Activated CD8-positive, alpha-beta T cell treated with anti-CD3 and anti-CD28 coated beads for 36 hours (primary cell): ENCODE data around the gene RPS27. TPM values are rescaled to one million over a fixed set of nuclear protein-coding genes. Genes with fewer than 3 reads are reported as not detected.

Experiments used
- ATAC-seq: fragments of 200-7000 bp; cut with Tn5 transposase; one replicate; pipeline ENCODE4 v1.10.0; 2021; ENCODE audit warnings: mild to moderate bottlenecking, moderate library complexity
- CTCF ChIA-PET: fragments of 350-600 bp; sonication (Branson Sonifier 250); formaldehyde crosslinking; loops from one replicate; lab custom pipeline; 2021; ENCODE audit warnings: antibody characterized with exemption; lab: Charles Lee
- POLR2A ChIA-PET: fragments of 350-600 bp; sonication (Branson Sonifier 250); formaldehyde crosslinking; loops from one replicate; lab custom pipeline; 2021; ENCODE audit warnings: antibody characterized with exemption; lab: Charles Lee
- DNase-seq: peaks from one replicate; pipeline ENCODE4 v3.0.0-alpha.2; 2020
- H3K27ac Mint-ChIP-seq: one replicate; pipeline ENCODE4 v1.8.0; 2021; ENCODE audit warnings: mild to moderate bottlenecking, mixed read lengths
- H3K27me3 Mint-ChIP-seq: one replicate; pipeline ENCODE4 v1.8.0; 2021; ENCODE audit warnings: mixed read lengths
- H3K36me3 Mint-ChIP-seq: one replicate; pipeline ENCODE4 v1.8.0; 2021; ENCODE audit warnings: low read depth, mixed read lengths
- H3K4me1 Mint-ChIP-seq: one replicate; pipeline ENCODE4 v1.8.0; 2021; ENCODE audit warnings: low read depth, mixed read lengths
- H3K4me3 Mint-ChIP-seq: one replicate; pipeline ENCODE4 v1.8.0; 2021; ENCODE audit warnings: mild to moderate bottlenecking, moderate library complexity, mixed read lengths
- H3K9me3 Mint-ChIP-seq: one replicate; pipeline ENCODE4 v1.8.0; 2021; ENCODE audit warnings: mixed read lengths
- intact Hi-C: fragments of 100-400 bp; cut with micrococcal nuclease; formaldehyde crosslinking; loops from one replicate; pipeline ENCODE4 v1.10.0; 2022
- total RNA-seq, 2 experiments: library from RNA; stranded (reverse); gene quantifications; one replicate each; pipeline ENCODE4 v1.2.3, GENCODE V29; 2021
- TF ChIP-seq, protein P1 (sequence below): fragments of 200-600 bp; IDR thresholded peaks from one replicate; pipeline ENCODE4 v1.8.0; 2022; ENCODE audit warnings: antibody characterized with exemption, mild to moderate bottlenecking

Gene RPS27
- total RNA-seq, 2 experiments from 2014 or later: 1,638 to 1,644 TPM

- ATAC-seq: no peak
- Mint-ChIP-seq H3K36me3 (peaks cover 40% of the 10 kb centered on the region), H3K9me3 (no peaks in the 10 kb centered on the region), H3K27ac (peak overlapping the region; percentile 46), H3K4me3 (no peak overlapping the region), H3K27me3 (no peaks in the 10 kb centered on the region), H3K4me1 (peaks cover 30% of the 10 kb centered on the region)
- ChIA-PET POLR2A (interaction anchor here (3.1 kb wide), 1 partner anchor 16 kb away, joined by 12 read pairs; the partner anchor contains the start of gene CREB3L4), CTCF (interaction anchor here (1.1 to 1.3 kb wide), 2 partner anchors 35 to 324 kb away, joined by 3 to 4 read pairs; partner anchors contain the start of genes RAB13 and S100A13)
- TF ChIP-seq, protein P1, sequence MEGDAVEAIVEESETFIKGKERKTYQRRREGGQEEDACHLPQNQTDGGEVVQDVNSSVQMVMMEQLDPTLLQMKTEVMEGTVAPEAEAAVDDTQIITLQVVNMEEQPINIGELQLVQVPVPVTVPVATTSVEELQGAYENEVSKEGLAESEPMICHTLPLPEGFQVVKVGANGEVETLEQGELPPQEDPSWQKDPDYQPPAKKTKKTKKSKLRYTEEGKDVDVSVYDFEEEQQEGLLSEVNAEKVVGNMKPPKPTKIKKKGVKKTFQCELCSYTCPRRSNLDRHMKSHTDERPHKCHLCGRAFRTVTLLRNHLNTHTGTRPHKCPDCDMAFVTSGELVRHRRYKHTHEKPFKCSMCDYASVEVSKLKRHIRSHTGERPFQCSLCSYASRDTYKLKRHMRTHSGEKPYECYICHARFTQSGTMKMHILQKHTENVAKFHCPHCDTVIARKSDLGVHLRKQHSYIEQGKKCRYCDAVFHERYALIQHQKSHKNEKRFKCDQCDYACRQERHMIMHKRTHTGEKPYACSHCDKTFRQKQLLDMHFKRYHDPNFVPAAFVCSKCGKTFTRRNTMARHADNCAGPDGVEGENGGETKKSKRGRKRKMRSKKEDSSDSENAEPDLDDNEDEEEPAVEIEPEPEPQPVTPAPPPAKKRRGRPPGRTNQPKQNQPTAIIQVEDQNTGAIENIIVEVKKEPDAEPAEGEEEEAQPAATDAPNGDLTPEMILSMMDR: no peak
- intact Hi-C loops: no loop called here
- DNase-seq: no peak
Observed at GRCh38 chr1:153951183-153951582, 39.4 kb upstream of the RPS27 start.

DNA sequence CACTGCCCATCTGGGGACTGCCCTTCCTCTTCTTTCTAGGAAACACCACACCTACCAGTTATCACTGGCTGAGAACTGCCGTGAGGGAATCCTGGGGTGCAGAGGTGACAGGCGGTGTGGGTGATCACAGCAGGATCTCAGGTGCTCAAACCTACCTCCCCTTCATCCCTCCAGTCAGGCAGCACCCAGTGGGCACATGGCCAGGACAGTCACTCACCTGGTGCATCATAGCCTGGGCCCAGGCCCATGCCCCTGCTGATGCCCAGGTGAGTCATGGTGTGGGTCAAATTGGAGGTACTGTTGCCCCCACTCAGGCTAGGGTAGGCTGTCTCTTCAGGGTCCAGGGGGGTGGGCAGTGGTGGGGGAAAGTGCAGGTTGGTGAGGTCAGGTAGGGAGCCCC, 38.8 kb upstream of the RPS27 start:
- H3K4me3 Mint-ChIP-seq: no peak overlapping the region
- TF ChIP-seq, protein P1: no peak
- H3K27ac Mint-ChIP-seq: peak overlapping the region; percentile 68
- POLR2A ChIA-PET: no interaction called here
- H3K9me3 Mint-ChIP-seq: no peaks in the 10 kb centered on the region
- H3K4me1 Mint-ChIP-seq: peaks cover 32% of the 10 kb centered on the region
- no peak for ATAC-seq
- H3K27me3 Mint-ChIP-seq: no peaks in the 10 kb centered on the region
- intact Hi-C loops: no loop called here
- peaks cover 40% of the 10 kb centered on the region for H3K36me3 Mint-ChIP-seq
- DNase-seq: no peak
- CTCF ChIA-PET: no interaction called here

GRCh38 chr1:153953859-153954365, 36.6 kb upstream of the RPS27 start:
- H3K36me3 Mint-ChIP-seq: peaks cover 35% of the 10 kb centered on the region
- H3K9me3 Mint-ChIP-seq: no peaks in the 10 kb centered on the region
- H3K27ac Mint-ChIP-seq: peak overlapping the region; percentile 65
- no peaks in the 10 kb centered on the region for H3K27me3 Mint-ChIP-seq
- TF ChIP-seq, protein P1: no peak
- H3K4me3 Mint-ChIP-seq: no peak overlapping the region
- no peak for ATAC-seq
- DNase-seq: no peak
- peaks cover 32% of the 10 kb centered on the region for H3K4me1 Mint-ChIP-seq
- intact Hi-C loops: no loop called here
- POLR2A ChIA-PET: interaction anchor here (0.7 to 7.3 kb wide), 8 partner anchors 9 to 39 kb away, joined by 3 to 62 read pairs (median 4); partner anchors contain the start of genes CREB3L4, DENND4B, GATAD2B and RAB13
- CTCF ChIA-PET: interaction anchor here (1.1 to 4.8 kb wide), 3 partner anchors 8 to 33 kb away, joined by 3 to 46 read pairs (median 5); partner anchors contain the start of gene DENND4B

- ChIA-PET CTCF (interaction anchor here (1.1 to 4.8 kb wide), 4 partner anchors 9 to 32 kb away, joined by 3 to 46 read pairs (median 4); partner anchors contain the start of genes DENND4B and JTB), POLR2A (interaction anchor here (0.6 to 7.3 kb wide), 6 partner anchors 9 to 31 kb away, joined by 3 to 62 read pairs (median 22); partner anchors contain the start of genes CREB3L4, DENND4B, JTB and RAB13)
- DNase-seq: no peak
- Mint-ChIP-seq H3K27ac (peak overlapping the region; percentile 65), H3K9me3 (no peaks in the 10 kb centered on the region), H3K4me1 (peaks cover 38% of the 10 kb centered on the region), H3K27me3 (no peaks in the 10 kb centered on the region), H3K36me3 (peaks cover 33% of the 10 kb centered on the region), H3K4me3 (no peak overlapping the region)
- intact Hi-C loops: no loop called here
- TF ChIP-seq, protein P1: no peak
- ATAC-seq: no peak
Observed at GRCh38 chr1:153954826-153955225, 35.7 kb upstream of the RPS27 start.
